ENCODE results near the gene CXCL13. TPM values are rescaled to one million over a fixed set of nuclear protein-coding genes. Genes with fewer than 3 reads are reported as not detected.

Gene CXCL13
- total RNA-seq = 1 to 10 TPM in 1 of 2 donors, not detected in 1; 2.1 TPM

GRCh38 chr4:77605210-77605902 lies at the start of gene CXCL13:
Gene CXCL13, plus strand, starts transcription at chr4:77605820. Its CDS starts 46 bp downstream, at chr4:77605866.

Other genes with a start within 250 kb of the CXCL13 start
- gene CNOT6L, start 213.5 kb downstream of the CXCL13 start, total RNA-seq = 10 to 100 TPM; 13.7 to 16.2 TPM

All from melanocyte of skin (primary cell).